Fibroblast of lung (primary cell): ENCODE data around the gene LXN. TPM values are rescaled to one million over a fixed set of nuclear protein-coding genes. Genes with fewer than 3 reads are reported as not detected.

Experiments
- DNase-seq, 2 donors: peaks; one replicate each; pipeline versions ENCODE4 v3.0.0 to v3.0.0-alpha.2; 2010; ENCODE audit warnings: low read depth in 2 of 2
- H2AFZ ChIP-seq: 2 replicates; pipeline ENCODE4 v1.5.1; 2012; ENCODE audit warnings: low read length, control low read depth, inconsistent platforms
- H3K27ac ChIP-seq: 2 replicates; pipeline ENCODE4 v1.5.1; 2011; ENCODE audit warnings: low read length, control low read depth; ENCODE audit not compliant: insufficient read depth
- H3K27me3 ChIP-seq: 2 replicates; pipeline ENCODE4 v1.5.1; 2011; ENCODE audit warnings: mild to moderate bottlenecking, low read length; ENCODE audit not compliant: control insufficient read depth, insufficient read depth
- H3K36me3 ChIP-seq: 2 replicates; pipeline ENCODE4 v1.5.1; 2011; ENCODE audit warnings: low read length; ENCODE audit not compliant: control insufficient read depth, insufficient read depth
- H3K4me1 ChIP-seq: 2 replicates; pipeline ENCODE4 v1.5.1; 2011; ENCODE audit warnings: low read length; ENCODE audit not compliant: control insufficient read depth, insufficient read depth; ENCODE audit errors: extremely low read depth
- H3K4me2 ChIP-seq: 2 replicates; pipeline ENCODE4 v1.5.1; 2011; ENCODE audit warnings: low read length, control low read depth; ENCODE audit not compliant: insufficient read depth; ENCODE audit errors: extremely low read depth
- H3K4me3 ChIP-seq, 4 experiments: fragments of 200-600 bp in 1 of 4; sonication (generic) in 1 of 4; replicated peaks in 1 of 4; 2 replicates each; pipeline ENCODE4 v1.5.1; 2011 to 2016; ENCODE audit warnings: low read length in 4 of 4, low read depth in 3 of 4, mild to moderate bottlenecking in 3 of 4, control low read depth in 2 of 4, inconsistent platforms in 1 of 4, mixed read lengths in 1 of 4; ENCODE audit not compliant: insufficient read depth in 1 of 4; ENCODE audit errors: control extremely low read depth in 1 of 4
- H3K79me2 ChIP-seq: 2 replicates; pipeline ENCODE4 v1.5.1; 2012; ENCODE audit warnings: mild to moderate bottlenecking, low read length, inconsistent platforms; ENCODE audit not compliant: control insufficient read depth, insufficient read depth
- H3K9ac ChIP-seq: 2 replicates; pipeline ENCODE4 v1.5.1; 2011; ENCODE audit warnings: mild to moderate bottlenecking, low read length, control low read depth; ENCODE audit not compliant: insufficient read depth
- H3K9me3 ChIP-seq: 2 replicates; pipeline ENCODE4 v1.5.1; 2012; ENCODE audit warnings: low read depth, low read length; ENCODE audit not compliant: control insufficient read depth, insufficient read depth
- H4K20me1 ChIP-seq: 2 replicates; pipeline ENCODE4 v1.5.1; 2011; ENCODE audit warnings: low read length; ENCODE audit not compliant: control insufficient read depth, insufficient read depth; ENCODE audit errors: extremely low read depth
- EZH2 ChIP-seq: IDR thresholded peaks from 2 replicates; pipeline ENCODE4 v1.5.1; 2012; ENCODE audit warnings: low read length, control low read depth, mild to moderate bottlenecking; ENCODE audit errors: missing control alignments
- polyA plus RNA-seq, 2 donors: library from polyadenylated mRNA; depleted of rRNA in 1 of 2; stranded (reverse) in 1 of 2; unstranded in 1 of 2; fragments of >200 nt; gene quantifications; 2 replicates each; pipeline ENCODE4 v1.2.1, GENCODE V29; 2011 to 2012; ENCODE audit warnings: missing spikeins in 1 of 2
- total RNA-seq: library from RNA; depleted of rRNA; stranded (reverse); fragments of >200 nt; gene quantifications from 2 replicates; pipeline ENCODE4 v1.2.1, GENCODE V29; 2014
- TF ChIP-seq, protein P1 (sequence below), 2 donors: IDR thresholded peaks in 1 of 2; conservative IDR thresholded peaks in 1 of 2; 1 replicate in 1 of 2; 2 replicates in 1 of 2; pipeline ENCODE4 v1.5.1; 2011 to 2012; ENCODE audit warnings: low read length in 2 of 2, control low read depth in 1 of 2, inconsistent platforms in 1 of 2, low read depth in 1 of 2, mild to moderate bottlenecking in 1 of 2

The LXN gene
- total and polyA plus RNA-seq, 2 donors (not counting 1 experiment from before 2014, with no cell fraction given): 162 to 168 TPM

DNA sequence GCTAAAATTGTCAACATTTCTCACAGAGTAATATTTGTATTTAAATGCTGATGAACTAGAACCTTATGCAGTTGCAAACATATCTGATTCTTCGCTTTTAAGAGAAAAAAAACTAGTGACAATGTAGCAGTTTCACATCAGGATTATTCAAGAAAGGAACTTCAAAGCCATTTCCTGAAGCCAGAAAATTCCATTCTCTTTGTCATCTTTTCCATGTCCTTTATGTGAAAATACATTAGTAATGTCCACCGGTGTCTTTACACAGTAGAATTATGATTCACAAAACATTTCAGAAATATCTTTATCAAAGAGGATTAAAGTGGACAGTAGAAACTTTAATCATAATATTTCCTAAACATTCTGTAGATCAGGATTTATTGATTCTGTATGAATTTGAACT is 12.7 kb upstream of the LXN start:
- H4K20me1 ChIP-seq: no peaks in the 10 kb centered on the region
- H3K9me3 ChIP-seq: no peaks in the 10 kb centered on the region
- no peaks in the 10 kb centered on the region for H3K27me3 ChIP-seq
- no peak for TF ChIP-seq EZH2
- TF ChIP-seq, protein P1, sequence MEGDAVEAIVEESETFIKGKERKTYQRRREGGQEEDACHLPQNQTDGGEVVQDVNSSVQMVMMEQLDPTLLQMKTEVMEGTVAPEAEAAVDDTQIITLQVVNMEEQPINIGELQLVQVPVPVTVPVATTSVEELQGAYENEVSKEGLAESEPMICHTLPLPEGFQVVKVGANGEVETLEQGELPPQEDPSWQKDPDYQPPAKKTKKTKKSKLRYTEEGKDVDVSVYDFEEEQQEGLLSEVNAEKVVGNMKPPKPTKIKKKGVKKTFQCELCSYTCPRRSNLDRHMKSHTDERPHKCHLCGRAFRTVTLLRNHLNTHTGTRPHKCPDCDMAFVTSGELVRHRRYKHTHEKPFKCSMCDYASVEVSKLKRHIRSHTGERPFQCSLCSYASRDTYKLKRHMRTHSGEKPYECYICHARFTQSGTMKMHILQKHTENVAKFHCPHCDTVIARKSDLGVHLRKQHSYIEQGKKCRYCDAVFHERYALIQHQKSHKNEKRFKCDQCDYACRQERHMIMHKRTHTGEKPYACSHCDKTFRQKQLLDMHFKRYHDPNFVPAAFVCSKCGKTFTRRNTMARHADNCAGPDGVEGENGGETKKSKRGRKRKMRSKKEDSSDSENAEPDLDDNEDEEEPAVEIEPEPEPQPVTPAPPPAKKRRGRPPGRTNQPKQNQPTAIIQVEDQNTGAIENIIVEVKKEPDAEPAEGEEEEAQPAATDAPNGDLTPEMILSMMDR (conservative IDR thresholded peaks at IDR 0.05 in 1 of 2, IDR thresholded peaks at IDR 0.05 in 1 of 2; ENCODE audit: low read depth in 1 of 2, low read length in 2 of 2): no peak
- no peak overlapping the region for H3K4me2 ChIP-seq
- H3K4me3 ChIP-seq: no peak overlapping the region
- no peak overlapping the region for H3K27ac ChIP-seq
- no peak overlapping the region for H2AFZ ChIP-seq
- DNase-seq: peak in 1 of 2 donors; percentile 58
- H3K9ac ChIP-seq: no peak overlapping the region
- H3K4me1 ChIP-seq: peaks cover 3% of the 10 kb centered on the region
- no peaks in the 10 kb centered on the region for H3K36me3 ChIP-seq
- H3K79me2 ChIP-seq: no peaks in the 10 kb centered on the region

DNA sequence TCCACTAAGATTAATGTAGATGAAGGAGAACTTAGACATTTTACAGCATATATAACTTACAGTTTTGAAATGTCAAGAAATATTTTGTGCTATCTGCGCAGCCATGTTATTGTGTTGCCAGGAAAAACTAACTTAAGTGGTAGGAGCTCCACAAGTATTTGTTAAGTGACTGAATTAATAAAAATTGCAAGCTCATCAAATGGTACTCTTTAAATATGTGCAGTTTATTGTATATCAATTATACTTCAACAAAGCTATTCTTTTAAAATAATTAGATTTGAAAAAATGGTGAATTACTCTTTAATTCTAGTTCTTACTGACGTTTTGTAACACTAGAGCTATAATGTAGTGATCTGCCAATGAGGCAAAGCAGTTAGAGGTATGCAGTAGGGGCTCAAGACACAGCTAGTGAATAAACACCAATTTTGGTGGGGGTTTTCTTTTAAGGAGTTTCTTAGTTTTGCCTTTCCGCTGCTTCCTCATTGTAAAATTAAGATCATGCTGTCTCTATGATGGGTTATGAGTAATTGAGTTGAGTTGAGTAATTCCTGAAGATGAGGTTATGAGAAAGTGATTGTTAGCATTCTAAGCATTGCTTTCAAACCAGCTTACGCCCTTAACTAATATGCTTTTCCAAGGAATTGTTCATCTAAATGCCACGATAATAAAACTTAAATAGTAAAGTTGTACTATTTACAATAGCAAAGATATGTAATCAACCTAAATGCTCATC is 10.9 kb upstream of the LXN start:
- peak; percentile 59 to 81 for DNase-seq
- peak overlapping the region; percentile 26 for H3K27ac ChIP-seq
- no peaks in the 10 kb centered on the region for H3K79me2 ChIP-seq
- peaks cover 6% of the 10 kb centered on the region for H3K4me1 ChIP-seq
- no peaks in the 10 kb centered on the region for H3K36me3 ChIP-seq
- H4K20me1 ChIP-seq: no peaks in the 10 kb centered on the region
- no peak overlapping the region for H3K4me2 ChIP-seq
- H3K9ac ChIP-seq: no peak overlapping the region
- H3K4me3 ChIP-seq: no peak overlapping the region
- no peak overlapping the region for H2AFZ ChIP-seq
- H3K9me3 ChIP-seq: no peaks in the 10 kb centered on the region
- TF ChIP-seq EZH2: no peak
- TF ChIP-seq, protein P1 (conservative IDR thresholded peaks at IDR 0.05 in 1 of 2, IDR thresholded peaks at IDR 0.05 in 1 of 2; ENCODE audit: low read depth in 1 of 2, low read length in 2 of 2): no peak
- H3K27me3 ChIP-seq: no peaks in the 10 kb centered on the region

DNA sequence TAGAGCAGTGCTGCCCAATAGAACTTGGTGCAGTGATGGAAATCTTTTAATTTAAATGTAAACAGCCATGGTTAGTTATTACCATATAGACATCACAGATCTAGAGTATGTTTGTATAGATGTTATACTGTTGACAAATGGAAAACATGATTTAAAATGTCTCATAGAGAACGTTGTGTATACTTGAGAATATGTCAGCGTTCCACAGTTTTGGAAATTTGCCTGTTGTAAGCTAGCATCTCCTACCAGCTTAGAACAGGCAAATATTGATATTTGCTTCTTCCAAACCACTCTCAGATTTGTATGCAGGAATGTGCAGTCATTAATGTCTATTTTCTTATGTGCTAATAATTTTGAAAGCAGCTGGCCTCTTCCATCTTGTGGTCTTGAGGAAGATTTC is 8.4 kb upstream of the LXN start:
- Histone ChIP-seq H3K9me3 (no peaks in the 10 kb centered on the region), H2AFZ (no peak overlapping the region), H3K79me2 (no peaks in the 10 kb centered on the region), H4K20me1 (no peaks in the 10 kb centered on the region), H3K4me3 (no peak overlapping the region), H3K4me2 (no peak overlapping the region), H3K36me3 (no peaks in the 10 kb centered on the region), H3K4me1 (peaks cover 6% of the 10 kb centered on the region), H3K27ac (no peak overlapping the region), H3K27me3 (no peaks in the 10 kb centered on the region), H3K9ac (no peak overlapping the region)
- no peak for DNase-seq
- no peak for TF ChIP-seq EZH2
- TF ChIP-seq, protein P1 (conservative IDR thresholded peaks at IDR 0.05 in 1 of 2, IDR thresholded peaks at IDR 0.05 in 1 of 2; ENCODE audit: low read depth in 1 of 2, low read length in 2 of 2): no peak
